Transverse colon (tissue), 4 donors: ENCODE results near the gene FGF22. TPM values are rescaled to one million over a fixed set of nuclear protein-coding genes. Genes with fewer than 3 reads are reported as not detected.

Experiments
- DNase-seq: peaks from one replicate; pipeline ENCODE4 v3.0.0-alpha.2; 2019
- H3K27ac ChIP-seq, 4 donors: fragments of 200-600 bp; sonication (generic); 2 replicates each; pipeline ENCODE4 v1.5.1; 2016 to 2018; ENCODE audit warnings: inconsistent platforms in 4 of 4
- H3K27me3 ChIP-seq: fragments of 200-600 bp; sonication (generic); 2 replicates; pipeline ENCODE4 v1.5.1; 2017; ENCODE audit warnings: inconsistent platforms
- H3K36me3 ChIP-seq, 4 donors: fragments of 200-600 bp; sonication (generic); 2 replicates each; pipeline ENCODE4 v1.5.1; 2017 to 2019; ENCODE audit warnings: inconsistent platforms in 4 of 4
- H3K4me1 ChIP-seq, 4 donors: fragments of 200-600 bp; sonication (generic); 2 replicates each; pipeline ENCODE4 v1.5.1; 2017 to 2020; ENCODE audit warnings: inconsistent platforms in 4 of 4
- H3K4me3 ChIP-seq, 4 donors: fragments of 200-600 bp; sonication (generic); 1 replicate in 1 of 4; 2 replicates in 3 of 4; pipeline versions ENCODE4 v1.5.1 to v1.6.1; 2017 to 2019; ENCODE audit warnings: inconsistent platforms in 4 of 4
- H3K9me3 ChIP-seq, 2 donors: fragments of 200-600 bp; sonication (generic); 2 replicates each; pipeline ENCODE4 v1.5.1; 2017 to 2019; ENCODE audit warnings: inconsistent platforms in 2 of 2
- CTCF ChIP-seq, 5 experiments: fragments of 200-600 bp in 3 of 5; fragments of 450-650 bp in 2 of 5; sonication (generic) in 3 of 5; IDR thresholded peaks; 1 replicate in 2 of 5; 2 replicates in 3 of 5; pipeline ENCODE4 v1.5.1; 2016 to 2017; ENCODE audit warnings: antibody characterized with exemption in 5 of 5, inconsistent platforms in 3 of 5, mild to moderate bottlenecking in 2 of 5, moderate library complexity in 1 of 5
- EP300 ChIP-seq: sonication (generic); formaldehyde crosslinking; IDR thresholded peaks from one replicate; pipeline ENCODE4 v1.6.1; 2017; ENCODE audit warnings: antibody characterized with exemption, low read depth
- POLR2A ChIP-seq: fragments of 450-650 bp; IDR thresholded peaks from one replicate; pipeline ENCODE4 v1.6.1; 2016; ENCODE audit warnings: antibody characterized with exemption, mild to moderate bottlenecking, moderate library complexity
- POLR2AphosphoS5 ChIP-seq, 3 donors: sonication (generic); formaldehyde crosslinking; IDR thresholded peaks; one replicate each; pipeline ENCODE4 v1.6.1; 2016; ENCODE audit warnings: antibody characterized with exemption in 3 of 3
- WGBS, 2 donors: methylation state at CpG; one replicate each; pipeline ENCODE4 v1.1.5; 2018; ENCODE audit warnings: low coverage in 1 of 2; 5-methylcytosine and 5-hydroxymethylcytosine counted together
- in situ Hi-C, 4 donors: fragments of 200-750 bp; cut with MboI; loops; one replicate each; pipeline versions ENCODE4 v1.15.0 to v1.15.1; 2017; ENCODE audit warnings: low sequenced_read_pairs in 3 of 4, low pct_ligation_motif_present in 1 of 4, low pct_unique_long_range_greater_than_20kb in 1 of 4
- intact Hi-C: fragments of 100-400 bp; cut with DNase I; formaldehyde crosslinking; loops from one replicate; pipeline ENCODE4 v1.15.1; 2023; ENCODE audit warnings: low total_unique reads
- total RNA-seq, 4 donors: library from RNA; depleted of rRNA; stranded (reverse); fragments of >200 nt; gene quantifications; one replicate each; pipeline ENCODE4 v1.1.0, GENCODE V29; 2016

The FGF22 gene
- total RNA-seq, 4 donors from 2014 or later, result not detected

- WGBS, 2 donors, result 0% methylated on average over 47 of the region's 70 CpGs; no CpG with 5 or more reads in 1 of the 2 donors
Measured at GRCh38 chr19:680287-681028, 40.8 kb downstream of the FGF22 start.

DNA sequence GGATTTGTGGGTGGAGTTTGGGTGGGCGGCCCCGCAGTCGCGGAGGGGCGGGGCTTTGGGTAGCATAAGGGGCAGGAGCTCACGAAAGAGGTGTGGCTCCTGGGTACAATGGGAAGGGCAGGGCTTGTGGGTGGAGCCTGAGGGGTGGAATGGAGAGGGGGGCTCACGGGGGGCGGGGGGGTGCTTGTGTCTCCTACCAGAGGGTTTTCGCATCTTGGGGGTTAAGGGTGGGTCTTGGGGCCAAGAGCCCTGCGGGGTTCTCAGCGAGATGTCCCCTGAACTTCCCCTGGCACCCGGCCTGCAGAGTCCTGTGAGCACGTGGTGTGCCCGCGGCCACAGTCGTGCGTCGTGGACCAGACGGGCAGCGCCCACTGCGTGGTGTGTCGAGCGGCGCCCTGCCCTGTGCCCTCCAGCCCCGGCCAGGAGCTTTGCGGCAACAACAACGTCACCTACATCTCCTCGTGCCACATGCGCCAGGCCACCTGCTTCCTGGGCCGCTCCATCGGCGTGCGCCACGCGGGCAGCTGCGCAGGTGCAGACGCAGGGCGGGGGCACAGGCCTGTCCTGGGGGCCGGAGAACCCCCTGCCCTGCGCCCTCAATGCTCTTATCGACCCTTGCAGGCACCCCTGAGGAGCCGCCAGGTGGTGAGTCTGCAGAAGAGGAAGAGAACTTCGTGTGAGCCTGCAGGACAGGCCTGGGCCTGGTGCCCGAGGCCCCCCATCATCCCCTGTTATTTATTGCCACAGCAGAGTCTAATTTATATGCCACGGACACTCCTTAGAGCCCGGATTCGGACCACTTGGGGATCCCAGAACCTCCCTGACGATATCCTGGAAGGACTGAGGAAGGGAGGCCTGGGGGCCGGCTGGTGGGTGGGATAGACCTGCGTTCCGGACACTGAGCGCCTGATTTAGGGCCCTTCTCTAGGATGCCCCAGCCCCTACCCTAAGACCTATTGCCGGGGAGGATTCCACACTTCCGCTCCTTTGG lies 41.6 kb downstream of the FGF22 start:
- intact Hi-C loops, result no loop called here

More at GRCh38 chr19:680287-681028, 40.8 kb downstream of the FGF22 start:
- peak; percentile 100 for DNase-seq
- peak overlapping the region; percentile 94 to 99 (median 97) for H3K27ac ChIP-seq
- H3K36me3 ChIP-seq, result no peaks in the 10 kb centered on the region
- peaks cover 22% of the 10 kb centered on the region for H3K27me3 ChIP-seq
- in situ Hi-C loops (no loop called here), intact Hi-C loops (no loop called here)
- TF ChIP-seq EP300, result no peak
- TF ChIP-seq CTCF (IDR thresholded peaks at IDR 0.05), result peak in 4 of 5 experiments; percentile 27 to 59 (median 30)
- TF ChIP-seq POLR2AphosphoS5 (IDR thresholded peaks at IDR 0.05), result peak; percentile 82 to 88 (median 86)
- peak; percentile 57 for TF ChIP-seq POLR2A
- peak overlapping the region; percentile 50 to 94 (median 87) for H3K4me3 ChIP-seq
- no peaks in the 10 kb centered on the region for H3K9me3 ChIP-seq
- H3K4me1 ChIP-seq, result peaks cover 7 to 32% (median 24%) of the 10 kb centered on the region in 4 donors

DNA sequence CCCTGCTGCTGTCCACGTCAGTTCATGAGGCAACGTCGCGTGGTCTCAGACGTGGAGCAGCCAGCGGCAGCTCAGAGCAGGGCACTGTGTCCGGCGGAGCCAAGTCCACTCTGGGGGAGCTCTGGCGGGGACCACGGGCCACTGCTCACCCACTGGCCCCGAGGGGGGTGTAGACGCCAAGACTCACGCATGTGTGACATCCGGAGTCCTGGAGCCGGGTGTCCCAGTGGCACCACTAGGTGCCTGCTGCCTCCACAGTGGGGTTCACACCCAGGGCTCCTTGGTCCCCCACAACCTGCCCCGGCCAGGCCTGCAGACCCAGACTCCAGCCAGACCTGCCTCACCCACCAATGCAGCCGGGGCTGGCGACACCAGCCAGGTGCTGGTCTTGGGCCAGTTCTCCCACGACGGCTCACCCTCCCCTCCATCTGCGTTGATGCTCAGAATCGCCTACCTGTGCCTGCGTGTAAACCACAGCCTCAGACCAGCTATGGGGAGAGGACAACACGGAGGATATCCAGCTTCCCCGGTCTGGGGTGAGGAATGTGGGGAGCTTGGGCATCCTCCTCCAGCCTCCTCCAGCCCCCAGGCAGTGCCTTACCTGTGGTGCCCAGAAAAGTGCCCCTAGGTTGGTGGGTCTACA lies 43.1 kb downstream of the FGF22 start:
- Histone ChIP-seq H3K36me3 (no peaks in the 10 kb centered on the region), H3K4me3 (no peak overlapping the region), H3K4me1 (peaks cover 3 to 14% (median 10%) of the 10 kb centered on the region in 4 donors), H3K27me3 (peaks cover under 1% of the 10 kb centered on the region), H3K27ac (no peak overlapping the region), H3K9me3 (no peaks in the 10 kb centered on the region)
- intact Hi-C loops, result no loop called here
- no peak for DNase-seq
- in situ Hi-C loops, result no loop called here
- 68% methylated on average over 22 of the region's 25 CpGs; no CpG with 5 or more reads in 1 of the 2 donors for WGBS, 2 donors
- TF ChIP-seq POLR2AphosphoS5 (IDR thresholded peaks at IDR 0.05) (no peak), CTCF (IDR thresholded peaks at IDR 0.05) (no peak), EP300 (no peak), POLR2A (no peak)

More for the DNA sequence above, 41.6 kb downstream of the FGF22 start:
- DNase-seq, result peak; percentile 92
- peak overlapping the region; percentile 94 to 99 (median 97) for H3K27ac ChIP-seq
- H3K36me3 ChIP-seq, result no peaks in the 10 kb centered on the region
- no peaks in the 10 kb centered on the region for H3K9me3 ChIP-seq
- peak overlapping the region in 2 of 4 donors; percentile 88 to 94 for H3K4me3 ChIP-seq
- TF ChIP-seq EP300, result no peak
- no peak for TF ChIP-seq POLR2AphosphoS5 (IDR thresholded peaks at IDR 0.05)
- no peak for TF ChIP-seq POLR2A
- no peak for TF ChIP-seq CTCF (IDR thresholded peaks at IDR 0.05)
- peaks cover 3 to 27% (median 18%) of the 10 kb centered on the region in 4 donors for H3K4me1 ChIP-seq
- WGBS, 2 donors, result 62% methylated on average over 45 of the region's 54 CpGs; no CpG with 5 or more reads in 1 of the 2 donors
- in situ Hi-C loops, result no loop called here
- H3K27me3 ChIP-seq, result peaks cover 15% of the 10 kb centered on the region
